Mesothelial cell of epicardium (in vitro differentiated cells): ENCODE measurements around the gene NPEPL1. TPM values are rescaled to one million over a fixed set of nuclear protein-coding genes. Genes with fewer than 3 reads are reported as not detected.
A peak's percentile ranks its signal among the peaks of the same experiment; 100 is the strongest.
"Not testable (repeated sequence)": the region's sequence is repeated elsewhere in the genome, so short reads cannot be mapped to it uniquely, and the experiment has no call there.

Experiments
- DNase-seq, 2 experiments: peaks; one replicate each; pipeline ENCODE4 v3.0.0; 2021; ENCODE audit warnings: low spot score in 2 of 2; ENCODE audit not compliant: unreplicated experiment in 2 of 2
- H3K27ac Mint-ChIP-seq: 2 replicates; pipeline ENCODE4 v1.8.0; 2021; ENCODE audit warnings: mixed read lengths
- H3K27me3 Mint-ChIP-seq: 2 replicates; pipeline ENCODE4 v1.8.0; 2021; ENCODE audit warnings: low read depth, mixed read lengths
- H3K36me3 Mint-ChIP-seq: 2 replicates; pipeline ENCODE4 v1.8.0; 2021; ENCODE audit warnings: mixed read lengths
- H3K4me1 Mint-ChIP-seq: 2 replicates; pipeline ENCODE4 v1.8.0; 2021; ENCODE audit warnings: mixed read lengths
- H3K4me3 Mint-ChIP-seq: 2 replicates; pipeline ENCODE4 v1.8.0; 2021; ENCODE audit warnings: mild to moderate bottlenecking, moderate library complexity, mixed read lengths
- H3K9me3 Mint-ChIP-seq: 2 replicates; pipeline ENCODE4 v1.8.0; 2021; ENCODE audit warnings: mixed read lengths
- CTCF ChIP-seq: fragments of 200-600 bp; sonication (generic); IDR thresholded peaks from one replicate; pipeline ENCODE4 v1.5.0; 2021; ENCODE audit warnings: antibody characterized with exemption; ENCODE audit not compliant: unreplicated experiment
- total RNA-seq: library from RNA; stranded (reverse); gene quantifications from 3 replicates; pipeline ENCODE4 v1.2.1, GENCODE V29; 2021

The NPEPL1 gene
- 65.8 to 71.5 TPM (median 69.6 TPM) in 3 replicates for total RNA-seq

- Mint-ChIP-seq H3K27me3 (no peaks in the 10 kb centered on the region), H3K36me3 (peaks cover 2% of the 10 kb centered on the region), H3K4me1 (peaks cover 20% of the 10 kb centered on the region), H3K27ac (peak within 1 kb of the TSS; percentile 71), H3K4me3 (peak within 1 kb of the TSS; percentile 70), H3K9me3 (no peaks in the 10 kb centered on the region)
- no peak for TF ChIP-seq CTCF
- peak; percentile 62 to 69 for DNase-seq
These were observed at the start of gene NPEPL1 for GRCh38 chr20:58692579-58693225. NPEPL1 (plus strand) TSS chr20:58692800; CDS start chr20:58692901, 101 bp downstream.

GRCh38 chr20:58642896-58643295, 49.7 kb upstream of the NPEPL1 start:
- not testable (repeated sequence) for H3K4me3 Mint-ChIP-seq, H3K27ac Mint-ChIP-seq, H3K36me3 Mint-ChIP-seq, H3K4me1 Mint-ChIP-seq, H3K9me3 Mint-ChIP-seq
- peak in 1 of 2 experiments; percentile 19 for DNase-seq
- peaks cover 28% of the 10 kb centered on the region for H3K27me3 Mint-ChIP-seq

- peak in 1 of 2 experiments; percentile 7 for DNase-seq
- no peak for TF ChIP-seq CTCF
These were observed 47.1 kb upstream of the NPEPL1 start for GRCh38 chr20:58645412-58645968.

GRCh38 chr20:58646257-58646656, 46.3 kb upstream of the NPEPL1 start:
- peaks cover 8% of the 10 kb centered on the region for H3K27me3 Mint-ChIP-seq
- peaks cover 12% of the 10 kb centered on the region for H3K4me1 Mint-ChIP-seq
- no peak for TF ChIP-seq CTCF
- DNase-seq = peak in 1 of 2 experiments; percentile 1
- peaks cover 4% of the 10 kb centered on the region for H3K9me3 Mint-ChIP-seq
- no peak overlapping the region for H3K4me3 Mint-ChIP-seq
- no peak overlapping the region for H3K27ac Mint-ChIP-seq
- H3K36me3 Mint-ChIP-seq = no peaks in the 10 kb centered on the region

More at GRCh38 chr20:58645412-58645968, 47.1 kb upstream of the NPEPL1 start:
- H3K9me3 Mint-ChIP-seq = peaks cover 7% of the 10 kb centered on the region
- no peak overlapping the region for H3K4me3 Mint-ChIP-seq
- H3K4me1 Mint-ChIP-seq = peaks cover 12% of the 10 kb centered on the region
- no peaks in the 10 kb centered on the region for H3K36me3 Mint-ChIP-seq
- no peak overlapping the region for H3K27ac Mint-ChIP-seq
- H3K27me3 Mint-ChIP-seq = peaks cover 14% of the 10 kb centered on the region

GRCh38 chr20:58646703-58647102, 45.9 kb upstream of the NPEPL1 start:
- Mint-ChIP-seq H3K4me3 (no peak overlapping the region), H3K27ac (no peak overlapping the region), H3K27me3 (peaks cover 6% of the 10 kb centered on the region), H3K36me3 (no peaks in the 10 kb centered on the region), H3K4me1 (peaks cover 12% of the 10 kb centered on the region), H3K9me3 (no peaks in the 10 kb centered on the region)
- DNase-seq = peak in 1 of 2 experiments; percentile 3
- TF ChIP-seq CTCF = no peak

- Mint-ChIP-seq H3K4me3 (no peak overlapping the region), H3K9me3 (no peaks in the 10 kb centered on the region), H3K27me3 (peaks cover 4% of the 10 kb centered on the region), H3K36me3 (no peaks in the 10 kb centered on the region), H3K4me1 (peaks cover 12% of the 10 kb centered on the region), H3K27ac (no peak overlapping the region)
- DNase-seq = peak in 1 of 2 experiments; percentile 6
- no peak for TF ChIP-seq CTCF
These were observed 45.3 kb upstream of the NPEPL1 start for GRCh38 chr20:58647162-58647795.
